Activated naive CD4-positive, alpha-beta T cell treated with anti-CD3 and anti-CD28 coated beads, Interleukin-2, amount 50 U/mL, for 24 hours (primary cell): ENCODE data around the gene MYPOP.
A peak's percentile ranks its signal among the peaks of the same experiment; 100 is the strongest.
"Not testable (repeated sequence)": the region's sequence is repeated elsewhere in the genome, so short reads cannot be mapped to it uniquely, and the experiment has no call there.

Experiments
- H3K27ac Mint-ChIP-seq: one replicate; pipeline ENCODE4 v1.8.0; 2021; ENCODE audit warnings: mild to moderate bottlenecking, mixed read lengths
- H3K27me3 Mint-ChIP-seq: one replicate; pipeline ENCODE4 v1.8.0; 2021; ENCODE audit warnings: mixed read lengths
- H3K36me3 Mint-ChIP-seq: one replicate; pipeline ENCODE4 v1.8.0; 2021; ENCODE audit warnings: mixed read lengths
- H3K4me1 Mint-ChIP-seq: one replicate; pipeline ENCODE4 v1.8.0; 2021; ENCODE audit warnings: mixed read lengths
- H3K4me3 Mint-ChIP-seq: one replicate; pipeline ENCODE4 v1.8.0; 2021; ENCODE audit warnings: mild to moderate bottlenecking, mixed read lengths
- H3K9me3 Mint-ChIP-seq: one replicate; pipeline ENCODE4 v1.8.0; 2021; ENCODE audit warnings: mixed read lengths

Gene MYPOP

GRCh38 chr19:45918721-45919120, 16.3 kb upstream of the MYPOP start:
- H3K36me3 Mint-ChIP-seq = no peaks in the 10 kb centered on the region
- H3K27ac Mint-ChIP-seq = no peak overlapping the region
- H3K27me3 Mint-ChIP-seq = peaks cover 7% of the 10 kb centered on the region
- no peaks in the 10 kb centered on the region for H3K4me1 Mint-ChIP-seq
- H3K9me3 Mint-ChIP-seq = no peaks in the 10 kb centered on the region
- H3K4me3 Mint-ChIP-seq = no peak overlapping the region

DNA sequence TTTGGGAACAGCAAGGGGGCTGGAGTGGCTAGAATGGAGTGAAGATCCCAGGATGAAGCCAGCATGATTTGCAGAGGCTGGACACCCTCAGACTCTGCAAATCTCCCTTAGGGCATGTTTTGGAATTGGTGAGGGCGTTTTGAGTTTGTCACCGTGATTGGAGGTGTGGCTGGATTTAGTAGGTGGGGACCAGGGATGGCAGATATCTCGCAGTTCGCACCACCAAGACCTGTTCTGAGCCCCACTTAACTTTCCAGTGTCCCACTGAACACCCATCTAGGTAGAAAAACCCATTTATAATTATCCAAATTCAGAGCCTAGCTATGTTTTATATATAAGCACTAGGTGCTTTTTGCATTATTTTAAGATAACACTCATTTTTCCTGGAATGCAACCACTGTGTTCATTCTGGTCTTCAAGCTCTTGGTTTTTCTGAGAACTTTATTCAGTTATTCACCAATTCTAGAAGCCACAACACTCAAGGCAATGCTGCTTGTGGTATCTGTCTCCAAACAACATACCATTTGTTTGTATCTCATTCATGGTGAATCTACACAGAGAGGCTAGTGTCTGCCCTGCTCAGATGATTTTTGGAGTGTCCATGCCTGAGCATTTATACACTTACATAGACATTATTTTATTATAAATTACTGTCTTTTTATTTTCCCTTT, 15.1 kb upstream of the MYPOP start:
- no peaks in the 10 kb centered on the region for H3K4me1 Mint-ChIP-seq
- H3K27ac Mint-ChIP-seq = no peak overlapping the region
- no peaks in the 10 kb centered on the region for H3K36me3 Mint-ChIP-seq
- no peak overlapping the region for H3K4me3 Mint-ChIP-seq
- no peaks in the 10 kb centered on the region for H3K9me3 Mint-ChIP-seq
- H3K27me3 Mint-ChIP-seq = peaks cover 13% of the 10 kb centered on the region

DNA sequence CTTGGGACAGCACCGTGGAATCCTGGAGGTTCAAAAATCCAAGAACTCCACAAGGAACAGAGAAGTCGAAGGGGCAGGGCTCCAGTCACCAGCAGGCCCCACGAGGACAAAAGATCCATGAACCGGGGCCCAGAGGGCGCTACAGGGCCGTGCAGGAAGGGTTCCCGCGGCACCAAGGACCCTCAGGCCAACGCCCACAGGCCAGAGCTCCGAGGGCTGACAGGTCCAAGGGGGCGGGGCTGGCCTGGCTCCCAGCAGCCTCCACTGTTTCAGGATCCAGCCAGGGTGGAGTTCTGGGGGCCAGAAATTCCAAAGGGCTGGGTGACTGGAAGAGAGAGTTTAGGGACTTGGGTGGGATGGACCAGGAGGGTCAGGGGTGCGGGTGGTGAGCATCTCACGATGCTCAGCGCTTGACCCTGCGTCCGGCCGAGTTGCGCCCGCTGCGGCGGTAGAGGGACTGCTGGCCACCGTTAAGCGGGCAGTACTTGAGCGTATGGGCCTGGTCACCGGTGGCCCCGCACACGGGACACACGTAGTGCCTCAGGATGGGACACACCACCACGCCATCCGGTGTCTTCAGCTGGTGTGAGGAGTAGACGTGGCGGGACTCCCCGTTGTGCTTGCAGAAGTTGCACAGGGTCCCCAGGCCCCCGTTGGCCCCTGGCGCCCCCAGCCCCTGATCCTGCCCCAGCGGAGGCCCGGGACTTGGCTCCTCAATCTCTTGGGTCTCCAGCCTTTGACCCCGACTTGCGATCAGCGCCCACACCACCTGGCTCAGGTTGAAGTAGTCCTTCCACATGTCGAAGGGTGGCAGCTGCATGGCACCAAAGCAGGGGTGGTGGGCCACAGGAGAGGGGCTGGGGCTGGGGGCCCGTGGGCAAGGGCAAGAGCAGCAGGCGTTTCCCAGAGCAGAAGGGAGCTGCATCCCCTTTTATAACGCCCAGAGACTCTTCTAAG, 11.7 kb upstream of the MYPOP start, which contains the start of gene NANOS2:
TSS of gene NANOS2 (minus strand) at position 905 of the 957 bp plus-strand sequence. CDS start at position 820, 85 bp downstream.
- H3K27me3 Mint-ChIP-seq = peaks cover 21% of the 10 kb centered on the region
- no peak within 1 kb of the TSS for H3K27ac Mint-ChIP-seq
- no peak within 1 kb of the TSS for H3K4me3 Mint-ChIP-seq
- H3K36me3 Mint-ChIP-seq = no peaks in the 10 kb centered on the region
- no peaks in the 10 kb centered on the region for H3K9me3 Mint-ChIP-seq
- H3K4me1 Mint-ChIP-seq = no peaks in the 10 kb centered on the region

GRCh38 chr19:45911291-45911690, 8.9 kb upstream of the MYPOP start:
- no peak overlapping the region for H3K27ac Mint-ChIP-seq

DNA sequence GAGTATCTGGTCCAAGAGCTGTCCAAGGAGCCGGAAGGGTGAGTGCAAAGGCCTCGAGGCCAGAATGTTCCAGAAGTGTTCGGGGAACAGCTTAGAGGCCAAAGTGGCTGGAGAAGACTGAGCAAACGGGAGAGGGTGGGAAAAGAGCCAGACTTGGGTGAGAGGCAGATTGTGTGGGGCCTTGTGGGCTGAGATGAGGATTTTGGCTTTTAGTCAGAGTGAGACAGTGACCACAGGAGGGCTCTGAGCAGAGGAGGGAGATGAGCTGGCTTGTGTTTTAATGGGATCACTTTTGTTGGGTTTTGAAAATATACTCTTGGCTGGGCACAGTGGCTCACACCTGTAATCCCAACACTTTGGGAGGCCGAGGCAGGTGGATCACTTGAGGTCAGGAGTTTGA, 6.5 kb upstream of the MYPOP start:
- no peak overlapping the region for H3K27ac Mint-ChIP-seq
- no peak overlapping the region for H3K4me3 Mint-ChIP-seq
- H3K4me1 Mint-ChIP-seq = no peaks in the 10 kb centered on the region
- H3K36me3 Mint-ChIP-seq = no peaks in the 10 kb centered on the region
- H3K9me3 Mint-ChIP-seq = no peaks in the 10 kb centered on the region
- H3K27me3 Mint-ChIP-seq = peaks cover 14% of the 10 kb centered on the region

More at GRCh38 chr19:45911291-45911690, 8.9 kb upstream of the MYPOP start:
- peaks cover 18% of the 10 kb centered on the region for H3K27me3 Mint-ChIP-seq
- H3K9me3 Mint-ChIP-seq = no peaks in the 10 kb centered on the region
- H3K36me3 Mint-ChIP-seq = no peaks in the 10 kb centered on the region
- no peak overlapping the region for H3K4me3 Mint-ChIP-seq
- no peaks in the 10 kb centered on the region for H3K4me1 Mint-ChIP-seq

DNA sequence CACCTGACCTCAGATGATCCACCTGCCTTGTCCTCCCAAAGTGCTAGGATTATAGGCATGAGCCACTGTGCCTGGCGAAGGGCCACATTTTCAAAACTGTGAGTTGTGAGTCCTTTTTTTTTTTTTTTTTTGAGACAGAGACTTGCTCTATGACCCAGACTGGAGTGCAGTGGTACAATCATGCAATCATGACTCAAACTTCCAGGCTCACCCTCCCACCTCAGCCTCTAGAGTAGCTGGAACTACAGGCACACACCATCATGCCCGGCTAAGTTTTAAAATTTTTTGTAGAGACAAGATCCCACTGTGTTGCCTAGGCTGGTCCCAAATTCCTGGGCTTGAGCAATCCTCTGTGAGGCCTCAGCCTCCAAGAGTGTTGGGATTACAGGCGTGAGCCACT, 3.8 kb upstream of the MYPOP start:
- H3K9me3 Mint-ChIP-seq = no peaks in the 10 kb centered on the region
- H3K36me3 Mint-ChIP-seq = no peaks in the 10 kb centered on the region
- H3K4me1 Mint-ChIP-seq = peaks cover 3% of the 10 kb centered on the region
- H3K27me3 Mint-ChIP-seq = peaks cover 4% of the 10 kb centered on the region
- no peak overlapping the region for H3K27ac Mint-ChIP-seq
- no peak overlapping the region for H3K4me3 Mint-ChIP-seq

DNA sequence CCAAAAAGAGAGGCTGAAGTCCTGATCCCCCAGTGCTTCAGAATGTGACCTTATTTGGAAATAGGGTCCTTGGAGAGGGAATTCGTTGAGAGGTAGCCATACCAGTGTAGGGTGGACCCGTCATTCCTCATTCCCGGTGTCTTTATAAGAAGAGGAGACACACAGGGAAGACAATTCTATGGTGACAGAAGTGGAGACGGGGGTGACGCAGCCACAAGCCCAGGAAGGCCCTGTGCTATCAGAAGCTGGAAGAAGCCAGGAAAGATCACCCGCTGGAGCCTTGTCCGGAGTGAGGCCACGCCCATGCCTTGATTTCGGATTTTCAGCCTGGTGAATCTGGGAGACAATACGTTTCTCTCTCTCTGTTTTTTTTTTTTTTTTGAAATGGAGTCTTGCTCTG, 2.6 kb upstream of the MYPOP start:
- Mint-ChIP-seq H3K36me3 (no peaks in the 10 kb centered on the region), H3K27ac (no peak overlapping the region), H3K4me1 (peaks cover 10% of the 10 kb centered on the region), H3K27me3 (peaks cover 3% of the 10 kb centered on the region), H3K9me3 (no peaks in the 10 kb centered on the region), H3K4me3 (no peak overlapping the region)

DNA sequence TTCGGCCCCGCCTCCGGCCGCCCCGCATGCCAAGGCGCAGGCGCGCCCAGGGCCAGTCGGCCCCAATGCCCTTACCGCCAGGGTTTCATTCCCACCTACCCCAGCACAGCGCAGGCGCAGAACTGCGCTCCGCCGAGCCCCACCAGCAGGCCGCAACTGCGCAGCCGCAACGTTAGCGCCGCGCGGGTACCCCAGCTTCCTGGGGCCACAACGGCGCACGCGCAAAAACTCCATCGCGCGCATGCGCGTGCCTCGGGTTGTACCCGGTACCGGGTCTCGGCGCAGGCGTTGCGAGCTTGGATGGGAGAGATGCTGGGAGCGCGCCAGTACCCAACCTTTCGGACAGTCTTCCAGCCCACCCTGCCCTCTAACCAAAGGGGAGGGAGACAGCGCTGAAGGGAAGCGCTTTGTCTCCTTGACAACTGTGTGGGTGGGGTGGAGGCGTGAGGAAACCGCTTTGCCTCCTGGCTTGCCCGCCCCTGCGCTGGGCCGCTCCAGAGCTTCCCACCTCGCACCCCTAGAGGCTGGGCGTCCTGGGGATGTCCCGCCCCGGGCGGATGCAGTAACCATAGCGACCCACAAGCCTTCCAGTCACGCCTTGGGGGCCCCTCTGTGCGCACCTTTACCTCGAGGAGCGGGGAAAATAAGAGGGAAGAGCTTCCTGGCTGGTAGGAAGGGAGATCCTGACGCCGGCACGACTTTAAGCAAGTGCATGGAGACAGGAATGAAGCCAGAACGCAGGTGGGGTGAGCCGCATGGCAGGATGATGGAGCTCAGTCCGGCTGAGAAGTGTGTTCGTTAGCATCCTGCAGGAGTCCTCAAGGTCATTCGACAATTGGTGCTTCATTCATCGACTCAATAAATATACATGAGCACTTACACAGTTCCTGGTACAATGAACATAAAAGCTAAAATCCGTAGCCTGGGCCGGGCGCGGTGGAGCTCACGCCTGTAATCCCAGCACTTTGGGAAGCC, 525 bp upstream of the MYPOP start:
- no peaks in the 10 kb centered on the region for H3K27me3 Mint-ChIP-seq
- peaks cover 10% of the 10 kb centered on the region for H3K4me1 Mint-ChIP-seq
- H3K27ac Mint-ChIP-seq = peak overlapping the region; percentile 91
- H3K4me3 Mint-ChIP-seq = peak overlapping the region; percentile 95
- H3K9me3 Mint-ChIP-seq = no peaks in the 10 kb centered on the region
- H3K36me3 Mint-ChIP-seq = no peaks in the 10 kb centered on the region

DNA sequence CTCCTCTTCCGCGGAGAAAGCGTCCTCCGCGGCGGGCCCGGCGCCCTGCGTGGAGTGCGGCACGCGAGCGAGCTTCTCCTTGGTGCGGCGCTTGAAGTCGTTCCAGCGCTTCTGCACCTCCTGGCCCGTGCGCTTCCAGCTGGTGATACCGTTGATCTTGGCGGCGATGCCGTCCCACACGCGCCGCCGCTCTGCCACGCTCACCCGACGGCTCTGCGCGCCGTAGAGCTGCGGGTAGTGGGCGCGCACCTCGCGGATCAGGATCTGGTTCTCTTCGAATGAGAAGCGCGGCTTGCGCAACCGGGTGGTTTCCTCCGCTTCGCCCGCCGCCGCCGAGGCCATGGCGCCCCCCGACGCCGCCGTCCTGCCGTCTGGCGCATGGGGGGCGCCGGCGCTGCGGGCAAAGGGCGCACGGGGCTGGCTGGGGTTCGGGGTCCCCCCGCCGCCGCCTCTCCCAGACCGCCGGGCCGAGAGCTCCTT, 941 bp downstream of the MYPOP start:
- Mint-ChIP-seq H3K9me3 (no peaks in the 10 kb centered on the region), H3K27me3 (no peaks in the 10 kb centered on the region), H3K27ac (no peak overlapping the region), H3K36me3 (no peaks in the 10 kb centered on the region), H3K4me3 (peak overlapping the region; percentile 44), H3K4me1 (peaks cover 10% of the 10 kb centered on the region)

- Mint-ChIP-seq H3K27me3 (no peaks in the 10 kb centered on the region), H3K9me3 (no peaks in the 10 kb centered on the region), H3K4me1 (peaks cover 10% of the 10 kb centered on the region), H3K27ac (no peak overlapping the region), H3K4me3 (peak overlapping the region; percentile 28), H3K36me3 (no peaks in the 10 kb centered on the region)
These were observed 1.5 kb downstream of the MYPOP start for GRCh38 chr19:45900738-45901431.

DNA sequence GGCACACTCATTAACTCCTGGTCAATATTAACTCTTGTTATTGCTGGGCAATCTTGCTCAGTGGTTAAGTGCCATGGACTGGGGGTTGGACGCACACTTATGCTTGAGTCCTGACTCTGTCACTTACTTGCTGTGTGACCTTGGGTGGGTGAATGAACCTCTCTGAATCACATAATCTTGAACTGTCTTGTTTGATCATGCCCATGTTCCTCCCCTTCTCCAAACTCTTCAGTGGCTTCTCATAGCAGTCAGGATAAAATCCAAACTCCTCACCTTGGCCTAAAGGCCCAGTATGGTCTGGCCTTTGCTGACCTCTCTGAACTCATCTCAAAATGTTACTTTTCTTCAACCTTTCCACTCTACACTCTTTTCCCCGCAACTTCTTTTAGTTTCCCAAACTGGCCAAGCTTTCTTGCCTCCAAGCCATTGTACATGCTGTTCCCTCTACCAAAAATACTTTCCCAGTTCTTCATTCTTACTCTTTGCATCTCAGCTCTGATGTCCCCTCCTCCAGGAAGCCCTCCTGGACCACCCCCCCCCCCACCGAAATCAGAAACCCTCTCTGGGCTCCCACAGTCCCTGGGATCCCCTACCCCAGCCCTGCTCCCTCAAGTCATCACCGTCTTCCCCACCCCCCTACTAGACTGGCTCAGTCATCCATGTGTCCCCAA, 2.4 kb downstream of the MYPOP start:
- Mint-ChIP-seq H3K27ac (no peak overlapping the region), H3K27me3 (no peaks in the 10 kb centered on the region), H3K36me3 (peaks cover 1% of the 10 kb centered on the region), H3K9me3 (no peaks in the 10 kb centered on the region), H3K4me1 (peaks cover 10% of the 10 kb centered on the region), H3K4me3 (no peak overlapping the region)

GRCh38 chr19:45899253-45899652, 3.2 kb downstream of the MYPOP start:
- Mint-ChIP-seq H3K27ac (no peak overlapping the region), H3K4me3 (no peak overlapping the region), H3K27me3 (no peaks in the 10 kb centered on the region), H3K9me3 (no peaks in the 10 kb centered on the region), H3K36me3 (peaks cover 1% of the 10 kb centered on the region), H3K4me1 (peaks cover 10% of the 10 kb centered on the region)

- peaks cover 1% of the 10 kb centered on the region for H3K36me3 Mint-ChIP-seq
- H3K4me1 Mint-ChIP-seq = peaks cover 10% of the 10 kb centered on the region
- no peak overlapping the region for H3K4me3 Mint-ChIP-seq
- no peaks in the 10 kb centered on the region for H3K27me3 Mint-ChIP-seq
- no peak overlapping the region for H3K27ac Mint-ChIP-seq
- H3K9me3 Mint-ChIP-seq = no peaks in the 10 kb centered on the region
These were observed 5.1 kb downstream of the MYPOP start for GRCh38 chr19:45897261-45897812.

DNA sequence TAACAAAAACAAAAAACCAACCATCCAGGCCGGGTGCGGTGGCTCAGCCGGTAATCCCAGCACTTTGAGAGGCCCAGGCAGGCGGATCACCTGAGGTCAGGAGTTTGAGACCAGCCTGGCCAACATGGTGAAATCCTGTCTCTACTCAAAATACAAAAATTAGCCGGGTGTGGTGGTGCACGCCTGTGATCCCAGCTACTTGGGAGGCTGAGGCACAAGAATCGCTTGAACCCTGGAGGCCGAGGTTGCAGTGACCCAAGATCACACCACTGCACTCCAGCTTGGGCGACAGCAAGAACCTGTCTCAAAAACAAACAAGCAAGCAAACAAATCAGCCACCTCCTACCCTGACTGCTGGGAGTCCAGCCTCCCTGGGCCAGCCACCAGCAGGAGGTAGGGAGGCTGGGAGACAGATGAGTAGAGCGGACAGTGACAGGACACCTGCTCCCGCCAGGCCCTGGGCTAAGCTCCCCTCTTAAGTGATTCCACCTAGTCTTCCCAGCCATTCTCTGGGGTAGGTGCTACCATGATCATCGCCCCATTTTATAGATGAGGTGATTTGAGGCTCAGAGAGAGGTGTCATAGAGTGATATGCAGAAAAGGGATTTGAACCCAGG, 6.3 kb downstream of the MYPOP start:
- not testable (repeated sequence) for H3K4me3 Mint-ChIP-seq, H3K4me1 Mint-ChIP-seq, H3K9me3 Mint-ChIP-seq, H3K36me3 Mint-ChIP-seq, H3K27ac Mint-ChIP-seq, H3K27me3 Mint-ChIP-seq
